ENCODE data around the gene BIRC2.
"Not testable (repeated sequence)": the region's sequence is repeated elsewhere in the genome, so short reads cannot be mapped to it uniquely, and the experiment has no call there.

BIRC2 gene

GRCh38 chr11:102323542-102324251, 23.3 kb upstream of the BIRC2 start:
- DNase-seq: no peak

- no peak for DNase-seq
Measured at GRCh38 chr11:102325088-102325487, 21.9 kb upstream of the BIRC2 start.

- no peak for DNase-seq
Measured at GRCh38 chr11:102328748-102329147, 18.3 kb upstream of the BIRC2 start.

GRCh38 chr11:102330231-102330630, 16.8 kb upstream of the BIRC2 start:
- DNase-seq: no peak

GRCh38 chr11:102331341-102331740, 15.7 kb upstream of the BIRC2 start:
- no peak for DNase-seq

GRCh38 chr11:102332611-102332994, 14.4 kb upstream of the BIRC2 start:
- DNase-seq: no peak

- no peak for DNase-seq
Measured at GRCh38 chr11:102338479-102339010, 8.5 kb upstream of the BIRC2 start.

- not testable (repeated sequence) for DNase-seq
Measured at GRCh38 chr11:102341311-102341710, 5.7 kb upstream of the BIRC2 start.

- DNase-seq: peak; percentile 75
Measured at GRCh38 chr11:102341844-102342318, 5.1 kb upstream of the BIRC2 start.

- DNase-seq: no peak
Measured at GRCh38 chr11:102343809-102344208, 3.2 kb upstream of the BIRC2 start.

- DNase-seq: no peak
Measured at GRCh38 chr11:102345904-102346303, 1.1 kb upstream of the BIRC2 start.

GRCh38 chr11:102346456-102346747, 612 bp upstream of the BIRC2 start:
- DNase-seq: no peak

- peak; percentile 20 for DNase-seq
Measured at GRCh38 chr11:102347462-102348370, 702 bp downstream of the BIRC2 start.

GRCh38 chr11:102357116-102357515, 10.1 kb downstream of the BIRC2 start:
- DNase-seq: no peak

GRCh38 chr11:102359372-102359771, 12.4 kb downstream of the BIRC2 start:
- no peak for DNase-seq

GRCh38 chr11:102360681-102361080, 13.7 kb downstream of the BIRC2 start:
- DNase-seq: no peak

- no peak for DNase-seq
Measured at GRCh38 chr11:102361086-102362031, 14.3 kb downstream of the BIRC2 start.

- no peak for DNase-seq
Measured at GRCh38 chr11:102364991-102365390, 18.0 kb downstream of the BIRC2 start.

- DNase-seq: no peak
Measured at GRCh38 chr11:102367364-102367763, 20.4 kb downstream of the BIRC2 start.

- no peak for DNase-seq
Measured at GRCh38 chr11:102368472-102368871, 21.5 kb downstream of the BIRC2 start.

GRCh38 chr11:102374633-102375424, 27.8 kb downstream of the BIRC2 start:
- not testable (repeated sequence) for DNase-seq

Measured in NCI-H345 (cell line).